Measurements from ENCODE around the gene ZNF735.
"Not testable (repeated sequence)": the region's sequence is repeated elsewhere in the genome, so short reads cannot be mapped to it uniquely, and the experiment has no call there.

The ZNF735 gene

GRCh38 chr7:64206903-64207302 lies at the start of gene ZNF735:
TSS of gene ZNF735 (plus strand) at chr7:64207203. CDS start at chr7:64207203, 0 bp downstream.
- no peak for DNase-seq

GRCh38 chr7:64170974-64171373 lies 36.0 kb upstream of the ZNF735 start:
- not testable (repeated sequence) for DNase-seq

- DNase-seq, result no peak
Observed at GRCh38 chr7:64174328-64174727, 32.7 kb upstream of the ZNF735 start.

- DNase-seq, result no peak
Observed at GRCh38 chr7:64174941-64175340, 32.1 kb upstream of the ZNF735 start.

- peak; percentile 6 for DNase-seq
Observed at GRCh38 chr7:64180989-64181388, 26.0 kb upstream of the ZNF735 start.

- no peak for DNase-seq
Observed at GRCh38 chr7:64181586-64181985, 25.4 kb upstream of the ZNF735 start.

- DNase-seq, result no peak
Observed at GRCh38 chr7:64182036-64182790, 24.8 kb upstream of the ZNF735 start.

GRCh38 chr7:64183126-64183742 lies 23.8 kb upstream of the ZNF735 start:
- DNase-seq, result peak; percentile 31

- DNase-seq, result no peak
Observed at GRCh38 chr7:64183827-64184372, 23.1 kb upstream of the ZNF735 start.

- DNase-seq, result no peak
Observed at GRCh38 chr7:64184376-64184775, 22.6 kb upstream of the ZNF735 start.

GRCh38 chr7:64187408-64187807 lies 19.6 kb upstream of the ZNF735 start:
- no peak for DNase-seq

GRCh38 chr7:64192148-64192704 lies 14.8 kb upstream of the ZNF735 start:
- no peak for DNase-seq

- no peak for DNase-seq
Observed at GRCh38 chr7:64192775-64193174, 14.2 kb upstream of the ZNF735 start.

GRCh38 chr7:64219710-64220298 lies 12.8 kb downstream of the ZNF735 start:
- not testable (repeated sequence) for DNase-seq

GRCh38 chr7:64223366-64223765 lies 16.4 kb downstream of the ZNF735 start:
- DNase-seq, result no peak

GRCh38 chr7:64228174-64228573 lies 21.2 kb downstream of the ZNF735 start, which contains the start of gene ZNF679:
TSS of gene ZNF679 (plus strand) at chr7:64228474. CDS start at chr7:64249118, 20,644 bp downstream.
- DNase-seq, result not testable (repeated sequence)

- no peak for DNase-seq
Observed at GRCh38 chr7:64266341-64266919, 59.4 kb downstream of the ZNF735 start.
